Adipose tissue (tissue), 3 donors: ENCODE measurements around the gene CLEC16A. TPM values are rescaled to one million over a fixed set of nuclear protein-coding genes. Genes with fewer than 3 reads are reported as not detected.

Source experiments
- H3K27ac ChIP-seq: one replicate; pipeline ENCODE4 v1.5.1; 2013; ENCODE audit warnings: low read depth, low read length
- WGBS, 3 donors: extraction: QIAGEN DNeasy Blood & Tissue Kit; methylation state at CpG; one replicate each; pipeline ENCODE4 v1.1.7; 2013; 5-methylcytosine and 5-hydroxymethylcytosine counted together
- polyA plus RNA-seq, 3 donors: library from polyadenylated mRNA; stranded (reverse); fragments of 200-250 nt; gene quantifications; one replicate each; pipeline ENCODE4 v1.2.3, GENCODE V29; 2013
- donor health status: healthy with polysubstance abuse.
- donor health status: Bipolar disorder and iron deficiency.
- donor health status: healthy.

The CLEC16A gene
- polyA plus RNA-seq, 3 donors, result 4.9 to 10.9 (median 7.9) TPM

- 92 to 95% (median 93%) methylated on average over 11 of the region's 11 CpGs for WGBS, 3 donors
- H3K27ac ChIP-seq, result no peak overlapping the region
Measured at GRCh38 chr16:11175787-11176341, 231.5 kb downstream of the CLEC16A start.

DNA sequence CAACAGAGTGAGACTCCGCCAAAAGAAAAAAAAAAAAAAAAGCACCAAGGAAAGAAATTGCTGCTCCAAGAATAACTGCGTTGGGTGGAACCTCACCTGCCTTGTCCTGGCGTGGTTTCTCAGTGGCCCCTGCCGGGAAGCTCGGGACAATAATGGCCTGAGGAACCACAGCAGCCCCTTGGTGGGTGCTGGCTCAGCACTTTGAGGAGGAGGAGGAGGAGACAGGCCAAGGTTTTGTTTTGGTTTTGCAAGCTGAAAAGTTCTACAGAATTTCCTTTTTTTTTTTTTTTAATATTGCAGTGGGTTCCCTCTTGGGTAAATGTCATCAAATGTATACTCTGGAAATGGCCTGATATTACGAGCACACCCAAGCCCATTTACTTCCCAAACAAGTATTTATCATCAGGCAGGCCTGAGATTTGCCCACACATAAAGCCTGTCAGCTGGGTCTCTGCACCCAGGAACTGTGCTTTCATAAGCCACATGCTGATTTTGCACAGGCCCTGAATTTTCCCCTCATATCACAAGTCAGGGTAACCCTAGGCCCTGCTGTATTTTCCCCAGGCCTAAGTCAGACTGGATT is 233.3 kb downstream of the CLEC16A start:
- 91 to 98% (median 92%) methylated on average over 6 of the region's 6 CpGs for WGBS, 3 donors
- H3K27ac ChIP-seq, result no peak overlapping the region

GRCh38 chr16:11178424-11178823 is 234.1 kb downstream of the CLEC16A start:
- WGBS, 3 donors, result 96 to 97% (median 96%) methylated on average over 22 to 24 of the region's 24 CpGs
- H3K27ac ChIP-seq, result no peak overlapping the region

- H3K27ac ChIP-seq, result no peak overlapping the region
- 83 to 88% (median 85%) methylated on average over 8 of the region's 8 CpGs for WGBS, 3 donors
Measured at GRCh38 chr16:11179574-11179973, 235.2 kb downstream of the CLEC16A start.

- WGBS, 3 donors, result 90 to 97% (median 94%) methylated on average over 6 of the region's 6 CpGs
Measured at GRCh38 chr16:11180489-11180888, 236.1 kb downstream of the CLEC16A start.

GRCh38 chr16:11181242-11181898 is 237.0 kb downstream of the CLEC16A start:
- WGBS, 3 donors, result 92 to 94% (median 93%) methylated on average over 20 of the region's 20 CpGs
- no peak overlapping the region for H3K27ac ChIP-seq

More at GRCh38 chr16:11180489-11180888, 236.1 kb downstream of the CLEC16A start:
- no peak overlapping the region for H3K27ac ChIP-seq

GRCh38 chr16:11181899-11182279 is 237.5 kb downstream of the CLEC16A start:
- WGBS, 3 donors, result 52 to 82% (median 54%) methylated on average over 12 of the region's 12 CpGs
- H3K27ac ChIP-seq, result no peak overlapping the region

DNA sequence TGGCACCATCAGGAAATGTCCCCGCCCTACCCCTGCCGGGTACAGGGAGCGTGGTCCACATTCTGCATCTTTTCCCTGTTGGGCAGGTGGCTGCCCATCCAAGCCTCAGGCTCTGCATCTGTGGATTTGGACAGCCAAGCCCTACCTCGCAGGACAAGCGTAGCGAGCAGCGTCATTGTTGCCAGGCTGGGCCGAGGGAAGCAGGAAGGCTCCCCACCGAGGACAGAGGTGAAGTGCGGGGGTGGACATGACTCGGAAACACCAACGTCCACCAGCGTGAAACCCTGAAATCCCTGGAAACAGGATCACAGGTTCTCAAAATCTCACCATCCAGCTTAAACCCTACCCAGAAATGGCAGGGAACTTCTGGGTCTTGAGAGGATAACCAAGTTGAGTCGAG is 238.0 kb downstream of the CLEC16A start:
- WGBS, 3 donors, result 90 to 94% (median 92%) methylated on average over 14 of the region's 14 CpGs
- H3K27ac ChIP-seq, result no peak overlapping the region

- 88 to 90% (median 89%) methylated on average over 23 to 25 of the region's 25 CpGs for WGBS, 3 donors
- no peak overlapping the region for H3K27ac ChIP-seq
Measured at GRCh38 chr16:11183035-11183812, 238.9 kb downstream of the CLEC16A start.

GRCh38 chr16:11183951-11184350 is 239.6 kb downstream of the CLEC16A start:
- 91 to 94% (median 91%) methylated on average over 10 of the region's 10 CpGs for WGBS, 3 donors

GRCh38 chr16:11187522-11188023 is 243.2 kb downstream of the CLEC16A start:
- H3K27ac ChIP-seq, result no peak overlapping the region
- WGBS, 3 donors, result 73 to 82% (median 81%) methylated on average over 6 of the region's 6 CpGs

More at GRCh38 chr16:11183951-11184350, 239.6 kb downstream of the CLEC16A start:
- H3K27ac ChIP-seq, result no peak overlapping the region

DNA sequence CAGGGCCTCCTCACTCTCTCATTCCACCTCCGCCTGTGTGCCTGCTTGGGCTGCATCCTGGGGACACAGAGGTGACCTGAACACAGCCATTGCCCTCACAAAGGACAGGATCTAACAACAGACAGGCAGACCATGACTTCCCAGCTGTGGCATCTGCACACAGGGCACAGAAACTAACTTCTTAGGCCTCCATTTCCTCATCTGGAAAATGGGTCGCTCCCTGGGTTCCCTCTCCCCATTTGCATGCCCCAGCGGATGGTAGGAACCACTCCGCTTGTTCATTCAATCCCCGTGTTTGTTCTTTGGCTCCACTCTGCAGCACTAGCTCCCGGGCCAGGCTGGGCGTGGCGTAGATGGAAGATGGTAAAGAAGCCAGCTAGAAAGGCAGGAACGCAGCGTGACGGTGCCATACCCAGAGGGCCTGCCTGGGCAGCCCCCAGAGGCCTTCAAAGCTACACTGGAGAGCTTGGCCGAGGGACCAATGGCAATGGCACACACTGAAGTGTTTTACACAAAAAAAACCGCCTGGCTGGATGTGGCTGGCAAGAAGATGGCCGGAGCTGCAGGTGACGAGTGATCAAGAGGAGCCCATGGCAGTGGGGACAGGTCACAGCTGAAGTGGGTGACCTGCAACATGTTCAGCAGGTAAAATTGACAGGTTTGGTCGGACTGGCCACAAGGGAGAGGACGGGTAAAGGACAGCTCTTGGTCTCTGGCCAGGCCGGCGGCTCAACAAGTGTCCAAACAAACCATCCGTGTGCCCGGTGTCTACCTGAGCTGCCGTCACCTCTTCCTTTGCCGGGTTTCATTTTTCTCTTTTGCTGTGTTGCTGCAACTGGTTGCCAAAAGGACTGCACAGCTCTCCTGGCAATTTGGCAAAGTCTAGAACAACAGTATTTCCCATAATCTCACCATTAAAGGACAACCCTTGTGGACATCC is 244.7 kb downstream of the CLEC16A start:
- H3K27ac ChIP-seq, result no peak overlapping the region
- 83 to 90% (median 89%) methylated on average over 23 of the region's 23 CpGs for WGBS, 3 donors

- no peak overlapping the region for H3K27ac ChIP-seq
- 63 to 82% (median 77%) methylated on average over 15 of the region's 15 CpGs for WGBS, 3 donors
Measured at GRCh38 chr16:11190588-11191560, 246.5 kb downstream of the CLEC16A start.

DNA sequence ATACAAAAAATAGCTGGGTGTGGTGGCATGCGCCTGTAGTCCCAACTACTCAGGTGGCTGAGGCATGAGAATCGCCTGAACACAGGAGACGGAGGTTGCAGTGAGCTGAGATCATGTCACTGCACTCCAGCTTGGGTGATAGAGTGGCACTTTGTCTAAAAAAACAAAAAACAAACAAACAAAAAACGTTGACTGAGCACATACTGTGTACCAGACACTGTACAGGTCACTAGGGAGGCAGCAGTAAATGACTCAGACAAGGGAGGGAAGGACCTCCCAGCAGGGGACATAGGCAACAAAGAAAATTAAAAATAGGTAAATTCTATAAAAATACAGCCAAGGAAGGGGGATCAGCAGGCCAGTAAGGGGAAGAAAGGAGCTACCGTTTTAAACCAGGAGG is 247.3 kb downstream of the CLEC16A start:
- WGBS, 3 donors, result 73 to 78% (median 76%) methylated on average over 5 of the region's 5 CpGs
- H3K27ac ChIP-seq, result no peak overlapping the region

GRCh38 chr16:11193494-11193893 is 249.1 kb downstream of the CLEC16A start:
- H3K27ac ChIP-seq, result no peak overlapping the region

DNA sequence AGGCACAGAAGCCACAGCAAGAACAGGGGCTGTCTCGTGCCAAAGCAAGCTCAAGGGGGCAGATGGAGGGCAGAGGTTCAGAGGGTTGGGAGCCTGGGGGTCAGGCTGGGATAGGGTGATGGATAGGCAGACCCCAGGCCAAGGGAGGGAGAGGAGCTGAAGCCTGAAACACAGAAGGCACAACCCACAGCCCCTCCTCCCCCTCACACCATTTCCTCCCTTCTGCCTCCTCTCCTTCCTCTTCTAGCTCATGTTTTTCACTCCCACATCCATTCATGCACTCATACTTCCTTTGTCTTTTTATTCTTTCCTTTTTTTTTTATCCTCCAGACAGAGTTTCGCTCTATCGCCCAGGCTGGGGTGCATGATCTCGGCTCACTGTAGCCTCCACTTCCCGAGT is 250.5 kb downstream of the CLEC16A start:
- no peak overlapping the region for H3K27ac ChIP-seq
- WGBS, 3 donors, result 51 to 80% (median 63%) methylated on average over 5 of the region's 5 CpGs

- H3K27ac ChIP-seq, result no peak overlapping the region
- WGBS, 3 donors, result 78 to 90% (median 86%) methylated on average over 2 to 3 of the region's 3 CpGs
Measured at GRCh38 chr16:11196286-11196828, 252.0 kb downstream of the CLEC16A start.
